HUES64 (cell line): Measurements from ENCODE around the gene CPO.

Experiments
- H3K27ac ChIP-seq: 2 replicates; pipeline ENCODE4 v1.7.0; 2013; ENCODE audit warnings: low read depth, low read length, inconsistent platforms
- H3K27me3 ChIP-seq: 2 replicates; pipeline ENCODE4 v1.6.1; 2013; ENCODE audit warnings: mild to moderate bottlenecking, low read length; ENCODE audit not compliant: insufficient read depth
- H3K36me3 ChIP-seq: 2 replicates; pipeline ENCODE4 v1.6.1; 2013; ENCODE audit warnings: mild to moderate bottlenecking, low read length; ENCODE audit not compliant: insufficient read depth
- H3K4me1 ChIP-seq: 2 replicates; pipeline ENCODE4 v1.6.1; 2013; ENCODE audit warnings: mild to moderate bottlenecking, low read length, moderate library complexity; ENCODE audit not compliant: insufficient read depth
- H3K4me3 ChIP-seq: 2 replicates; pipeline ENCODE4 v1.5.1; 2013; ENCODE audit warnings: mild to moderate bottlenecking, low read length, moderate library complexity
- H3K9ac ChIP-seq: 2 replicates; pipeline ENCODE4 v1.6.1; 2013; ENCODE audit warnings: mild to moderate bottlenecking, low read depth, low read length
- H3K9me3 ChIP-seq: 2 replicates; pipeline ENCODE4 v1.6.1; 2013; ENCODE audit warnings: low read depth, low read length; ENCODE audit not compliant: insufficient read depth
- WGBS: fragments of 150-250, 120-280 bp; methylation state at CpG from one replicate; pipeline ENCODE4 v1.1.7; 2013; ENCODE audit warnings: missing lambda C conversion rate; 5-methylcytosine and 5-hydroxymethylcytosine counted together

Gene CPO

GRCh38 chr2:206974551-206974950 lies 35.2 kb downstream of the CPO start:
- H3K27ac ChIP-seq, result no peak overlapping the region
- peaks cover 9% of the 10 kb centered on the region; the same call in 1 of the 2 replicates for H3K4me1 ChIP-seq
- no peaks in the 10 kb centered on the region for H3K9me3 ChIP-seq
- H3K27me3 ChIP-seq, result no peaks in the 10 kb centered on the region
- WGBS, result 86% methylated on average over 1 of the region's 2 CpGs
- no peaks in the 10 kb centered on the region for H3K36me3 ChIP-seq
- no peak overlapping the region for H3K9ac ChIP-seq
- no peak overlapping the region for H3K4me3 ChIP-seq

GRCh38 chr2:206978746-206979145 lies 39.4 kb downstream of the CPO start:
- H3K9ac ChIP-seq, result no peak overlapping the region
- no peaks in the 10 kb centered on the region for H3K27me3 ChIP-seq
- peaks cover 20% of the 10 kb centered on the region for H3K4me1 ChIP-seq
- no peak overlapping the region for H3K27ac ChIP-seq
- no peaks in the 10 kb centered on the region for H3K36me3 ChIP-seq
- no peak overlapping the region for H3K4me3 ChIP-seq
- WGBS, result 98% methylated on average over 5 of the region's 5 CpGs
- H3K9me3 ChIP-seq, result no peaks in the 10 kb centered on the region

GRCh38 chr2:206979365-206979764 lies 40.0 kb downstream of the CPO start:
- no peaks in the 10 kb centered on the region for H3K36me3 ChIP-seq
- H3K27ac ChIP-seq, result no peak overlapping the region
- WGBS, result 98% methylated on average over 3 of the region's 3 CpGs
- no peaks in the 10 kb centered on the region for H3K27me3 ChIP-seq
- peaks cover 26% of the 10 kb centered on the region for H3K4me1 ChIP-seq
- no peak overlapping the region for H3K4me3 ChIP-seq
- H3K9ac ChIP-seq, result no peak overlapping the region
- H3K9me3 ChIP-seq, result no peaks in the 10 kb centered on the region

GRCh38 chr2:206979922-206980321 lies 40.6 kb downstream of the CPO start:
- Histone ChIP-seq H3K27ac (no peak overlapping the region), H3K36me3 (no peaks in the 10 kb centered on the region), H3K4me3 (no peak overlapping the region), H3K27me3 (no peaks in the 10 kb centered on the region), H3K9ac (no peak overlapping the region), H3K4me1 (peaks cover 32% of the 10 kb centered on the region), H3K9me3 (no peaks in the 10 kb centered on the region)
- WGBS, result 88% methylated on average over 2 of the region's 2 CpGs

- no peaks in the 10 kb centered on the region for H3K27me3 ChIP-seq
- H3K4me1 ChIP-seq, result peaks cover 32% of the 10 kb centered on the region
- no peak overlapping the region for H3K27ac ChIP-seq
These were observed 41.1 kb downstream of the CPO start for GRCh38 chr2:206980413-206980812.

GRCh38 chr2:206981086-206981674 lies 41.9 kb downstream of the CPO start:
- Histone ChIP-seq H3K9me3 (no peaks in the 10 kb centered on the region), H3K4me1 (peaks cover 32% of the 10 kb centered on the region), H3K4me3 (no peak overlapping the region), H3K27me3 (no peaks in the 10 kb centered on the region), H3K36me3 (no peaks in the 10 kb centered on the region), H3K9ac (no peak overlapping the region), H3K27ac (no peak overlapping the region)
- 95% methylated on average over 12 of the region's 12 CpGs for WGBS

More at GRCh38 chr2:206980413-206980812, 41.1 kb downstream of the CPO start:
- H3K9ac ChIP-seq, result no peak overlapping the region
- no peaks in the 10 kb centered on the region for H3K9me3 ChIP-seq
- no peaks in the 10 kb centered on the region for H3K36me3 ChIP-seq
- no peak overlapping the region for H3K4me3 ChIP-seq

GRCh38 chr2:206981739-206982340 lies 42.5 kb downstream of the CPO start:
- WGBS, result 68% methylated on average over 6 of the region's 8 CpGs
- Histone ChIP-seq H3K27ac (no peak overlapping the region), H3K4me1 (peaks cover 32% of the 10 kb centered on the region), H3K27me3 (no peaks in the 10 kb centered on the region), H3K4me3 (no peak overlapping the region), H3K9ac (no peak overlapping the region), H3K36me3 (no peaks in the 10 kb centered on the region), H3K9me3 (no peaks in the 10 kb centered on the region)

GRCh38 chr2:206982360-206982955 lies 43.1 kb downstream of the CPO start:
- H3K9ac ChIP-seq, result no peak overlapping the region
- WGBS, result 83% methylated on average over 8 of the region's 8 CpGs
- H3K4me3 ChIP-seq, result no peak overlapping the region
- peaks cover 32% of the 10 kb centered on the region for H3K4me1 ChIP-seq
- no peaks in the 10 kb centered on the region for H3K36me3 ChIP-seq
- no peak overlapping the region for H3K27ac ChIP-seq
- no peaks in the 10 kb centered on the region for H3K9me3 ChIP-seq
- H3K27me3 ChIP-seq, result no peaks in the 10 kb centered on the region

GRCh38 chr2:206983161-206983859 lies 44.0 kb downstream of the CPO start:
- Histone ChIP-seq H3K27me3 (no peaks in the 10 kb centered on the region), H3K27ac (no peak overlapping the region), H3K9me3 (no peaks in the 10 kb centered on the region), H3K4me1 (peaks cover 32% of the 10 kb centered on the region), H3K36me3 (no peaks in the 10 kb centered on the region), H3K4me3 (no peak overlapping the region), H3K9ac (no peak overlapping the region; the same call in 1 of the 2 replicates)
- 90% methylated on average over 5 of the region's 5 CpGs for WGBS

- peaks cover 32% of the 10 kb centered on the region for H3K4me1 ChIP-seq
- H3K4me3 ChIP-seq, result no peak overlapping the region
- H3K9ac ChIP-seq, result no peak overlapping the region; the same call in 1 of the 2 replicates
- H3K27ac ChIP-seq, result no peak overlapping the region
- H3K9me3 ChIP-seq, result no peaks in the 10 kb centered on the region
- H3K36me3 ChIP-seq, result no peaks in the 10 kb centered on the region
- H3K27me3 ChIP-seq, result no peaks in the 10 kb centered on the region
- 64% methylated on average over 4 of the region's 4 CpGs for WGBS
These were observed 44.9 kb downstream of the CPO start for GRCh38 chr2:206984206-206984605.

GRCh38 chr2:206986943-206987342 lies 47.6 kb downstream of the CPO start:
- Histone ChIP-seq H3K27ac (no peak overlapping the region), H3K4me3 (no peak overlapping the region), H3K27me3 (no peaks in the 10 kb centered on the region), H3K36me3 (no peaks in the 10 kb centered on the region), H3K4me1 (peaks cover 30% of the 10 kb centered on the region), H3K9me3 (no peaks in the 10 kb centered on the region), H3K9ac (no peak overlapping the region)
